Right ventricle myocardium inferior (tissue), 1 donor: ENCODE data around the gene CRAT. TPM values are rescaled to one million over a fixed set of nuclear protein-coding genes. Genes with fewer than 3 reads are reported as not detected.

ENCODE experiments used
- total RNA-seq: library from RNA; stranded (reverse); fragmentation: NEBNext Ultra II Directional; extraction: Animal tissue kit (Norgen Biotek cat#: 25700); gene quantifications from one replicate; pipeline ENCODE4 v1.2.1, GENCODE V29; 2021
- donor health status: DM: no; HTN: yes; CAD: no; lungs with severe emphysema.

The CRAT gene
- total RNA-seq, 1 donor from 2014 or later, result 85.5 TPM

Other genes starting within 250 kb of the CRAT start
- gene KYAT1, start 228.8 kb downstream of the CRAT start, total RNA-seq, result 11.9 TPM
- gene LRRC8A, start 228.7 kb downstream of the CRAT start, total RNA-seq, result 23.9 TPM
- 30.2 TPM for gene PHYHD1, start 189.8 kb downstream of the CRAT start, total RNA-seq
- gene DOLK, start 163.2 kb downstream of the CRAT start, total RNA-seq, result 7.5 TPM
- gene NUP188, start 163.1 kb downstream of the CRAT start, total RNA-seq, result 16.0 TPM
- gene SH3GLB2, start 82.5 kb downstream of the CRAT start, total RNA-seq, result 32.4 TPM
- 38.2 TPM for gene MIGA2, start 74.2 kb downstream of the CRAT start, total RNA-seq
- gene DOLPP1, start 29.7 kb downstream of the CRAT start, total RNA-seq, result 6.8 TPM
- 194 TPM for gene PTPA, start 622 bp upstream of the CRAT start, total RNA-seq
- 4.6 TPM for gene IER5L, start 67.5 kb upstream of the CRAT start, total RNA-seq